GM12878 (cell line): Measurements from ENCODE around the gene FAM162B. TPM values are rescaled to one million over a fixed set of nuclear protein-coding genes. Genes with fewer than 3 reads are reported as not detected.

ENCODE experiments used
- ATAC-seq: fragments of 200-7000 bp; cut with Tn5 transposase; 3 replicates; pipeline ENCODE4 v1.9.1; 2020; ENCODE audit warnings: mild to moderate bottlenecking, moderate library complexity
- BruUV-seq: library from RNA; stranded (reverse); fragments of 400-500 nt; replicated peaks from 2 replicates; lab custom pipeline; 2021; lab: Mats Ljungman, UMichigan
- CTCF ChIA-PET: fragments of 300-600 bp; sonication (Branson Sonifier 250); formaldehyde crosslinking; extraction: SDS; loops from one replicate; lab custom pipeline; 2021; ENCODE audit warnings: inconsistent platforms; lab: Yijun Ruan, JAX
- POLR2A ChIA-PET: fragments of 350-600 bp; formaldehyde crosslinking; extraction: SDS; loops from one replicate; lab custom pipeline; 2021; ENCODE audit warnings: inconsistent platforms; lab: Charles Lee
- RAD21 ChIA-PET: fragments of 300-600 bp; sonication (Branson Sonifier 250); formaldehyde crosslinking; loops from one replicate; lab custom pipeline; 2023; ENCODE audit warnings: antibody characterized with exemption; ENCODE audit not compliant: unreplicated experiment; lab: Charles Lee
- SMC1A ChIA-PET: fragments of 300-600 bp; sonication (Branson Sonifier 250); formaldehyde crosslinking; loops from one replicate; lab custom pipeline; 2023; ENCODE audit not compliant: unreplicated experiment, uncharacterized antibody; lab: Charles Lee
- DNase-seq: peaks from one replicate; pipeline ENCODE4 v3.0.0-alpha.2; 2011; ENCODE audit warnings: low read depth, low spot score
- FAIRE-seq: peaks from 3 replicates; lab custom pipeline; 2011; peaks lifted over from hg19 to GRCh38; lab: Jason Lieb, UNC
- H2AFZ ChIP-seq: 2 replicates; pipeline ENCODE4 v1.6.0; 2011; ENCODE audit warnings: low read depth, low read length, control low read depth; ENCODE audit not compliant: control insufficient read depth
- H3K27ac ChIP-seq: 2 replicates; pipeline ENCODE4 v1.5.1; 2011; ENCODE audit warnings: control low read depth; ENCODE audit not compliant: control insufficient read depth, insufficient read depth
- H3K27me3 ChIP-seq, 2 experiments: replicated peaks in 1 of 2; 2 replicates each; pipeline versions ENCODE4 v1.6.0 to v1.6.1; 2011; ENCODE audit warnings: low read length in 1 of 2; ENCODE audit not compliant: control insufficient read depth in 2 of 2, insufficient read depth in 2 of 2
- H3K36me3 ChIP-seq, 2 experiments: 2 replicates each; pipeline ENCODE4 v1.5.1; 2011; ENCODE audit warnings: low read length in 1 of 2; ENCODE audit not compliant: control insufficient read depth in 2 of 2, insufficient read depth in 2 of 2
- H3K4me1 ChIP-seq: 2 replicates; pipeline ENCODE4 v1.6.1; 2011; ENCODE audit warnings: mild to moderate bottlenecking, low read length, moderate library complexity, mixed read lengths; ENCODE audit not compliant: control insufficient read depth, insufficient read depth
- H3K4me2 ChIP-seq: 2 replicates; pipeline ENCODE4 v1.6.0; 2011; ENCODE audit warnings: control low read depth; ENCODE audit not compliant: control insufficient read depth, insufficient read depth
- H3K4me3 ChIP-seq: fragments of 200-600 bp; sonication (generic); 2 replicates; pipeline ENCODE4 v1.5.1; 2016
- H3K79me2 ChIP-seq: 2 replicates; pipeline ENCODE4 v1.6.0; 2011; ENCODE audit warnings: low read length; ENCODE audit not compliant: control insufficient read depth, insufficient read depth
- H3K9ac ChIP-seq: 2 replicates; pipeline ENCODE4 v1.8.0; 2011; ENCODE audit warnings: low read length, control low read depth, mixed read lengths; ENCODE audit not compliant: control insufficient read depth, insufficient read depth
- H3K9me3 ChIP-seq: replicated peaks from 3 replicates; pipeline ENCODE4 v1.5.1; 2011; ENCODE audit warnings: mild to moderate bottlenecking, low read length; ENCODE audit not compliant: control insufficient read depth, insufficient read depth
- H4K20me1 ChIP-seq: 2 replicates; pipeline ENCODE4 v1.6.0; 2011; ENCODE audit not compliant: control insufficient read depth, insufficient read depth
- CBX3 ChIP-seq: fragments of 200-600 bp; sonication (generic); IDR thresholded peaks from 2 replicates; pipeline ENCODE4 v1.6.1; 2016; ENCODE audit warnings: low read depth, borderline replicate concordance
- CHD2 ChIP-seq: IDR thresholded peaks from 2 replicates; pipeline ENCODE4 v1.6.1; 2011; ENCODE audit warnings: low read depth, low read length, improper control_type of control experiment, borderline replicate concordance
- POLR2AphosphoS5 ChIP-seq: IDR thresholded peaks from 2 replicates; pipeline ENCODE4 v1.6.1; 2011; ENCODE audit warnings: mild to moderate bottlenecking, low read length, inconsistent platforms
- SRF ChIP-seq, 2 experiments: IDR thresholded peaks; 2 replicates each; pipeline ENCODE4 v1.6.1; 2011; ENCODE audit warnings: low read depth in 2 of 2, low read length in 2 of 2, mild to moderate bottlenecking in 1 of 2, moderate library complexity in 1 of 2
- WGBS: methylation state at CpG from one replicate; pipeline ENCODE4 v1.1.6; 2016; ENCODE audit warnings: low lambda C conversion rate; ENCODE audit not compliant: insufficient replicate concordance, insufficient coverage; ENCODE audit errors: missing lambda C conversion rate; 5-methylcytosine and 5-hydroxymethylcytosine counted together
- in situ Hi-C: fragments of 300-500 bp; cut with MboI; formaldehyde crosslinking; loops from 9 replicates; pipeline ENCODE4 v1.14.3; 2018; ENCODE audit warnings: mixed read lengths
- intact Hi-C: fragments of 100-400 bp; cut with micrococcal nuclease; formaldehyde crosslinking; loops from one replicate; pipeline ENCODE4 v1.14.2; 2022; ENCODE audit not compliant: unreplicated experiment
- polyA plus RNA-seq, 11 experiments: library from polyadenylated mRNA; depleted of rRNA in 4 of 11; unstranded in 6 of 11; stranded (reverse) in 5 of 11; fragments of >200 nt; fragmentation: Nextera tagmentation in 4 of 11; fragmentation: Illumina TruSeq in 1 of 11; extraction: Ambion mirVana in 4 of 11; extraction: Trizol in 1 of 11; gene quantifications; 1 replicate in 1 of 11; 2 replicates in 10 of 11; pipeline versions ENCODE4 v1.2.1 to v1.2.3, GENCODE V29; 2011 to 2016; ENCODE audit warnings: inconsistent platforms in 2 of 11, missing spikeins in 2 of 11, low read depth in 1 of 11
- total RNA-seq, 4 experiments: library from RNA; depleted of rRNA in 3 of 4; stranded (reverse); fragments of >200 nt in 3 of 4; fragmentation: Illumina TruSeq in 1 of 4; extraction: Trizol in 1 of 4; gene quantifications; 2 replicates each; pipeline versions ENCODE4 v1.2.1 to v1.2.3, GENCODE V29; 2013 to 2021
- TF ChIP-seq, protein P1 (sequence below): IDR thresholded peaks from 2 replicates; pipeline ENCODE4 v1.6.1; 2011; ENCODE audit warnings: borderline replicate concordance, low read depth, mild to moderate bottlenecking, moderate library complexity, low read length; ENCODE audit not compliant: insufficient read depth, poor library complexity, severe bottlenecking
- TF ChIP-seq, protein P2 (sequence below): fragments of 450-650 bp; IDR thresholded peaks from 2 replicates; pipeline ENCODE4 v1.6.1; 2017; ENCODE audit warnings: borderline replicate concordance
- TF ChIP-seq, protein P3 (sequence below): fragments of 450-650 bp; IDR thresholded peaks from 2 replicates; pipeline ENCODE4 v1.6.1; 2017; ENCODE audit warnings: mild to moderate bottlenecking

FAM162B gene
- total and polyA plus RNA-seq, 10 of the 15 experiments (the other 5 are each of a cell fraction or from before 2014, with no cell fraction given), result not detected

DNA sequence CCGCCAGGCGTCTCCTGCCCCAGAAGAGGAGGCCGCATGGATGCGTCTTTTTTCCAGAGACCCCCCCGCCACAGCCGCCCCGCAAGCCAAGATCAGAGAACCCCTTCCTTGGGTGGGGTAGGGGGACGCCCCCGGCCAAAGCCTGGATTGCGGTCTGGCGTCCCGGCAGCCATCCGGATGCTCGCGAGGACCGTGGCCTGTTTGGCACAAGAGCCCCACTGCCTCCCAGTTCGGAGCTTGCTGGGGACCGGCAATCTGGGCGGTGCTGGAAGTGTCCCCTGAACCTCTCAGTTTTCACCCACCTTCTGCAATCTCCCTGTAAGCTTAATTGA is 924 bp downstream of the FAM162B start:
- in situ Hi-C loops, result no loop called here
- Histone ChIP-seq H4K20me1 (no peaks in the 10 kb centered on the region), H3K9ac (no peak overlapping the region), H3K4me2 (no peak overlapping the region), H3K79me2 (no peaks in the 10 kb centered on the region), H3K27me3 (peaks cover 0 to 13% of the 10 kb centered on the region in 2 experiments; a peak in 3 of 4 replicates), H2AFZ (no peak overlapping the region), H3K4me3 (no peak overlapping the region), H3K27ac (no peak overlapping the region), H3K4me1 (no peaks in the 10 kb centered on the region), H3K36me3 (no peaks in the 10 kb centered on the region), H3K9me3 (no peaks in the 10 kb centered on the region)
- ChIA-PET SMC1A (no interaction called here), POLR2A (no interaction called here), CTCF (no interaction called here), RAD21 (no interaction called here)
- no peak for DNase-seq
- TF ChIP-seq, protein P1, sequence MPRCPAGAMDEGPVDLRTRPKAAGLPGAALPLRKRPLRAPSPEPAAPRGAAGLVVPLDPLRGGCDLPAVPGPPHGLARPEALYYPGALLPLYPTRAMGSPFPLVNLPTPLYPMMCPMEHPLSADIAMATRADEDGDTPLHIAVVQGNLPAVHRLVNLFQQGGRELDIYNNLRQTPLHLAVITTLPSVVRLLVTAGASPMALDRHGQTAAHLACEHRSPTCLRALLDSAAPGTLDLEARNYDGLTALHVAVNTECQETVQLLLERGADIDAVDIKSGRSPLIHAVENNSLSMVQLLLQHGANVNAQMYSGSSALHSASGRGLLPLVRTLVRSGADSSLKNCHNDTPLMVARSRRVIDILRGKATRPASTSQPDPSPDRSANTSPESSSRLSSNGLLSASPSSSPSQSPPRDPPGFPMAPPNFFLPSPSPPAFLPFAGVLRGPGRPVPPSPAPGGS, result no peak
- TF ChIP-seq CHD2 (no peak), CBX3 (no peak), POLR2AphosphoS5 (no peak), SRF (IDR thresholded peaks at IDR 0.05; ENCODE audit: low read depth in 2 of 2, low read length in 2 of 2) (no peak)
- TF ChIP-seq, protein P2, sequence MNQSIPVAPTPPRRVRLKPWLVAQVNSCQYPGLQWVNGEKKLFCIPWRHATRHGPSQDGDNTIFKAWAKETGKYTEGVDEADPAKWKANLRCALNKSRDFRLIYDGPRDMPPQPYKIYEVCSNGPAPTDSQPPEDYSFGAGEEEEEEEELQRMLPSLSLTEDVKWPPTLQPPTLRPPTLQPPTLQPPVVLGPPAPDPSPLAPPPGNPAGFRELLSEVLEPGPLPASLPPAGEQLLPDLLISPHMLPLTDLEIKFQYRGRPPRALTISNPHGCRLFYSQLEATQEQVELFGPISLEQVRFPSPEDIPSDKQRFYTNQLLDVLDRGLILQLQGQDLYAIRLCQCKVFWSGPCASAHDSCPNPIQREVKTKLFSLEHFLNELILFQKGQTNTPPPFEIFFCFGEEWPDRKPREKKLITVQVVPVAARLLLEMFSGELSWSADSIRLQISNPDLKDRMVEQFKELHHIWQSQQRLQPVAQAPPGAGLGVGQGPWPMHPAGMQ, result no peak
- TF ChIP-seq, protein P3, sequence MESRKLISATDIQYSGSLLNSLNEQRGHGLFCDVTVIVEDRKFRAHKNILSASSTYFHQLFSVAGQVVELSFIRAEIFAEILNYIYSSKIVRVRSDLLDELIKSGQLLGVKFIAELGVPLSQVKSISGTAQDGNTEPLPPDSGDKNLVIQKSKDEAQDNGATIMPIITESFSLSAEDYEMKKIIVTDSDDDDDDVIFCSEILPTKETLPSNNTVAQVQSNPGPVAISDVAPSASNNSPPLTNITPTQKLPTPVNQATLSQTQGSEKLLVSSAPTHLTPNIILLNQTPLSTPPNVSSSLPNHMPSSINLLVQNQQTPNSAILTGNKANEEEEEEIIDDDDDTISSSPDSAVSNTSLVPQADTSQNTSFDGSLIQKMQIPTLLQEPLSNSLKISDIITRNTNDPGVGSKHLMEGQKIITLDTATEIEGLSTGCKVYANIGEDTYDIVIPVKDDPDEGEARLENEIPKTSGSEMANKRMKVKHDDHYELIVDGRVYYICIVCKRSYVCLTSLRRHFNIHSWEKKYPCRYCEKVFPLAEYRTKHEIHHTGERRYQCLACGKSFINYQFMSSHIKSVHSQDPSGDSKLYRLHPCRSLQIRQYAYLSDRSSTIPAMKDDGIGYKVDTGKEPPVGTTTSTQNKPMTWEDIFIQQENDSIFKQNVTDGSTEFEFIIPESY, result no peak
- no peak for ATAC-seq
- BruUV-seq, result no TSS peak
- no peak for FAIRE-seq
- intact Hi-C loops, result no loop called here
- WGBS, result 87% methylated on average over 15 of the region's 19 CpGs
